OCI-LY3 (cell line): ENCODE data around the gene GID8.
A peak's percentile ranks its signal among the peaks of the same experiment; 100 is the strongest.

Experiments
- H2AFZ ChIP-seq: fragments of 200-600, 300-600 bp; shearing (Covaris generic); 2 replicates; pipeline ENCODE4 v1.6.0; 2014; ENCODE audit warnings: antibody characterized with exemption, low read depth, low read length
- H3K27ac ChIP-seq: fragments of 200-600, 300-600 bp; sonication (generic); 2 replicates; pipeline ENCODE4 v1.5.1; 2014; ENCODE audit warnings: mild to moderate bottlenecking, low read length, moderate library complexity, mixed read lengths
- H3K27me3 ChIP-seq: fragments of 200-600, 300-600 bp; sonication (generic); 2 replicates; pipeline ENCODE4 v1.6.1; 2014; ENCODE audit warnings: low read depth, low read length, mixed read lengths
- H3K36me3 ChIP-seq: fragments of 200-600, 300-600 bp; sonication (generic); replicated peaks from 2 replicates; pipeline ENCODE3; 2014; ENCODE audit warnings: low read depth, low read length, mixed read lengths
- H3K4me1 ChIP-seq: fragments of 300-600, 200-600 bp; sonication (generic); 2 replicates; pipeline ENCODE4 v1.6.1; 2014; ENCODE audit warnings: low read length, mixed read lengths
- H3K4me2 ChIP-seq: fragments of 200-600, 300-600 bp; sonication (generic); 2 replicates; pipeline ENCODE4 v1.6.1; 2014; ENCODE audit warnings: low read length, mixed read lengths
- H3K4me3 ChIP-seq: fragments of 300-600, 200-600 bp; sonication (generic); 2 replicates; pipeline ENCODE4 v1.5.1; 2014; ENCODE audit warnings: antibody characterized with exemption, mild to moderate bottlenecking, low read length, moderate library complexity
- H3K79me2 ChIP-seq: fragments of 300-600, 200-600 bp; shearing (Covaris generic); 2 replicates; pipeline ENCODE4 v1.6.1; 2014; ENCODE audit warnings: mild to moderate bottlenecking, low read length, mixed read lengths
- H3K9ac ChIP-seq: fragments of 300-600, 200-600 bp; shearing (Covaris generic); 2 replicates; pipeline ENCODE4 v1.6.0; 2014; ENCODE audit warnings: mild to moderate bottlenecking, low read length, moderate library complexity
- H3K9me3 ChIP-seq: fragments of 200-600, 300-600 bp; shearing (Covaris generic); 2 replicates; pipeline ENCODE4 v1.6.1; 2014; ENCODE audit warnings: low read length, mixed read lengths; ENCODE audit not compliant: insufficient read depth
- H4K20me1 ChIP-seq: fragments of 200-600, 300-600 bp; sonication (generic); 2 replicates; pipeline ENCODE4 v1.6.1; 2016; ENCODE audit warnings: low read length, mixed read lengths; ENCODE audit not compliant: insufficient read depth
- EZH2phosphoT487 ChIP-seq: fragments of 200-600 bp; shearing (Covaris generic); IDR thresholded peaks from 2 replicates; pipeline ENCODE4 v1.6.1; 2018; ENCODE audit warnings: antibody characterized with exemption, mixed run types, low read depth
- TF ChIP-seq, protein P1 (sequence below): fragments of 200-600, 300-600 bp; sonication (generic); IDR thresholded peaks from 2 replicates; pipeline ENCODE4 v1.5.1; 2014; ENCODE audit warnings: antibody characterized with exemption, low read length, low read depth

Gene GID8

DNA sequence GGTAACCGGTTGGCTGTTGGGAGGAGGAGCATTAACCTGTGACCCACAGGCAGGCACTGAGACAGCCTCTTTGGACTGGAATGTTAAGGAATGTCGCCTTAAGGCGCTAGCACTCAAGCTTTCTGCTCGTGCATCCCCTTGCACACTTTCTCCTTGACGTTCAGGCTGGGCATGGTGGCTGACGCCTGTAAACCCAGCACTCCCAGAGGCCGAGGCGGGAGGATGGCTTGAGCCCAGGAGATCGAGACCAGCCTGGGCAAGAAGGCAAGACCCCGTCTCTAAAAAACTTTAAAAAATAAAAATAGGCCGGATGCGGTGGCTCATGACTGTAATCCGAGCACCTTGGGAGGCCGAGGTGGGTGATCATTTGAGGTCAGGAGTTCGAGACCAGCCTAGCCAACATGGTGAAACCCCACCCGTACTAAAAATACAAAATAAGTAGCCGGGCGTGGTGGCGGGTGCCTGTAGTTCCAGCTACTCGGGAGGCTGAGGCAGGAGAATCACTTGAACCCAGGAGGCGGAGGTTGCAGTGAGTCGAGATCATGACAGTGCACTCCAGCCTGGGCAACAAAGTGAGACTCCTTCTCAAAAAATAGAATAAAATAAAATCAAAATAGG is 1.9 kb upstream of the GID8 start:
- Histone ChIP-seq H3K27me3 (no peaks in the 10 kb centered on the region), H3K4me2 (peak overlapping the region; percentile 98), H2AFZ (no peak overlapping the region), H3K36me3 (peaks cover 32% of the 10 kb centered on the region), H3K27ac (no peak overlapping the region), H3K9me3 (no peaks in the 10 kb centered on the region), H4K20me1 (peaks cover 53% of the 10 kb centered on the region), H3K4me3 (peak overlapping the region; percentile 91), H3K4me1 (peaks cover 39% of the 10 kb centered on the region), H3K9ac (no peak overlapping the region), H3K79me2 (peaks cover 97% of the 10 kb centered on the region)
- TF ChIP-seq, protein P1, sequence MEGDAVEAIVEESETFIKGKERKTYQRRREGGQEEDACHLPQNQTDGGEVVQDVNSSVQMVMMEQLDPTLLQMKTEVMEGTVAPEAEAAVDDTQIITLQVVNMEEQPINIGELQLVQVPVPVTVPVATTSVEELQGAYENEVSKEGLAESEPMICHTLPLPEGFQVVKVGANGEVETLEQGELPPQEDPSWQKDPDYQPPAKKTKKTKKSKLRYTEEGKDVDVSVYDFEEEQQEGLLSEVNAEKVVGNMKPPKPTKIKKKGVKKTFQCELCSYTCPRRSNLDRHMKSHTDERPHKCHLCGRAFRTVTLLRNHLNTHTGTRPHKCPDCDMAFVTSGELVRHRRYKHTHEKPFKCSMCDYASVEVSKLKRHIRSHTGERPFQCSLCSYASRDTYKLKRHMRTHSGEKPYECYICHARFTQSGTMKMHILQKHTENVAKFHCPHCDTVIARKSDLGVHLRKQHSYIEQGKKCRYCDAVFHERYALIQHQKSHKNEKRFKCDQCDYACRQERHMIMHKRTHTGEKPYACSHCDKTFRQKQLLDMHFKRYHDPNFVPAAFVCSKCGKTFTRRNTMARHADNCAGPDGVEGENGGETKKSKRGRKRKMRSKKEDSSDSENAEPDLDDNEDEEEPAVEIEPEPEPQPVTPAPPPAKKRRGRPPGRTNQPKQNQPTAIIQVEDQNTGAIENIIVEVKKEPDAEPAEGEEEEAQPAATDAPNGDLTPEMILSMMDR: no peak
- TF ChIP-seq EZH2phosphoT487: no peak

DNA sequence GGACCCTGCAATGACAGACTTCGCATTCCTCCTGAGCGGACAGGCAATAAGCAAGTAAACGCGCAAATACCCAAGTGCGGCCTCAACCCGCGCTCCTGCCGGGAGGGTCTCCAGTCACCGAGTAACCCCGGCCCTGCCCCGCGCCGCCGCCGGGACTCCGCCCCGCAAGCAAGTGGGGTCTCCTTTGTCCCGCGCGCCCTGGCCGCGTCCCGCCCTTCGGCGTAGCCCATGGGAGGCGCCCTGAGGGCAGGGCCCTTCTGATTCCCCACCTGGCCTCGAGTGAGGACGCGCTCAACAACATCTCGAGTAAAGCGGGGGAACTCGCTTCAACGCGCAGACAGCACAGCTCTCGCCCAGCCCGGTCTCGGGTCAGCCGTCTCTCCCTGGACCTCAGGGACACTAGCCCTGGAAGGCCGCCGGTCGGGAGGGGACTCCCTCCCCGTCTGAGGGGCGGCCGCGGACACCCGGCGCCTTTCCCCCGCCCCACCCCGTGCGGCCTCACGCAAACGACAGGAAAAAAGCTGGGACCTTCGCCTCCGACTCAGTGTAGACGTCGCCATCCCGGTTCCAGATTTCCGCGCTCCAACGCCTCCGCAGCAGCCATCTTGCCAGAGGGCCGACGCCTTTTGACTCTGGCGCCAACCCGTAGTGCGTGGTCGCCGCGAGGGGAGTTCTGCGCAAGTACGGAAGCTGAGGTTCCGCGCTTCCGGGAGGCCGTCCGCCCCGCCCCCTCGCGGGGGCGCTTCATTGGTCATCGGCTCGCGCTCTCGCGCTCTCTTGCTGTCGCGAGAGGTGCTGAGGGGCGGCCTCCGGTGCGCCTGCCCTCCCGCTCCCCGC is 461 bp upstream of the GID8 start:
- Histone ChIP-seq H3K4me3 (peak overlapping the region; percentile 94), H3K36me3 (peaks cover 32% of the 10 kb centered on the region), H3K9me3 (no peaks in the 10 kb centered on the region), H3K4me1 (peaks cover 25% of the 10 kb centered on the region), H4K20me1 (peaks cover 40% of the 10 kb centered on the region), H3K9ac (peak overlapping the region; percentile 95), H3K27me3 (no peaks in the 10 kb centered on the region), H2AFZ (peak overlapping the region; percentile 63), H3K79me2 (peaks cover 97% of the 10 kb centered on the region), H3K4me2 (peak overlapping the region; percentile 98), H3K27ac (peak overlapping the region; percentile 66)
- no peak for TF ChIP-seq EZH2phosphoT487
- TF ChIP-seq, protein P1: no peak

DNA sequence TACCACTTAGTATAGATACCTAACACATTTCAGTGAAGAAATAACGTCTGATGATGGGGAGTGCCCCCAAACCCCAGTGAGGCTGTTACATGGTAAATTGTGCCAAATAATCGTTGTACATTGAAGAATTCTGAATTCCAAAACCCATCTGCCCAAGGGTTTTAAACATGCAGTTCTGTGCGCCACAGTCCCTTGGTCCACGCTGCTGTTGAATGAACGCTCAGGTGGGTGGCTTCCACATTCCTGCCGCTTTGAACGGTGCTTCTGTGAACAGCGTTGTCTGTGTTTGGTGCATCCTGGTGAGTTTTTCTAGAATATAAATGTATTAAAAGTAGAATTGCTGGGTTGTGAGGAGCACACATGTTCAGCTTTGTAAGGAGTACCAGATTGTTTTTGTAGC is 2.9 kb downstream of the GID8 start:
- Histone ChIP-seq H3K4me1 (peaks cover 19% of the 10 kb centered on the region), H3K27me3 (no peaks in the 10 kb centered on the region), H3K9me3 (no peaks in the 10 kb centered on the region), H3K4me2 (no peak overlapping the region), H3K79me2 (peaks cover 73% of the 10 kb centered on the region), H2AFZ (no peak overlapping the region), H3K36me3 (peaks cover 40% of the 10 kb centered on the region), H3K9ac (no peak overlapping the region), H3K27ac (no peak overlapping the region), H3K4me3 (no peak overlapping the region), H4K20me1 (peaks cover 10% of the 10 kb centered on the region)
- TF ChIP-seq EZH2phosphoT487: no peak
- TF ChIP-seq, protein P1: no peak

DNA sequence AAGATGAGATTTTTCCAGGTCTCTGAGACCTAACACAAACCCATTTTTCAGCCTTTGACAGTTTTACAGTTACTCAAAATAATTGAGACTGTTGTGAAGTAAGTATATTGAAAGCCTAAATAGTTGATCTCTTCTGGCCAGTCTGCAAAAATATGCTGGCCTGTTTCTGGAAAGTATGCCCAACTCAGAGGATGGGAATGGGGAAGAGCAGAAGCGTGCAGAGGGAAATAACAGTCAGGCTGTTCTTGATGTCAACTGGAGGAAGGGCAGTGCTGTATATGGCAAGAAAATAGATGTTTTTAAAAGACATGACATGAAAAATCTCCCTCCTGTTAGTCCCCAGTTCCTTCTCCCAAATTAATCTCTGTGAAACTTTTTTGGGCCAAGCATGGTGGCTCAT is 3.8 kb downstream of the GID8 start:
- H3K36me3 ChIP-seq: peaks cover 47% of the 10 kb centered on the region
- H3K9me3 ChIP-seq: no peaks in the 10 kb centered on the region
- H3K79me2 ChIP-seq: peaks cover 67% of the 10 kb centered on the region
- H3K4me3 ChIP-seq: no peak overlapping the region
- H2AFZ ChIP-seq: no peak overlapping the region
- TF ChIP-seq EZH2phosphoT487: no peak
- TF ChIP-seq, protein P1: no peak
- H4K20me1 ChIP-seq: peaks cover 8% of the 10 kb centered on the region
- H3K9ac ChIP-seq: no peak overlapping the region
- H3K27ac ChIP-seq: no peak overlapping the region
- H3K4me2 ChIP-seq: no peak overlapping the region
- peaks cover 10% of the 10 kb centered on the region for H3K4me1 ChIP-seq
- no peaks in the 10 kb centered on the region for H3K27me3 ChIP-seq
